ENCODE results near the gene ADGRL1. TPM values are rescaled to one million over a fixed set of nuclear protein-coding genes. Genes with fewer than 3 reads are reported as not detected.

ADGRL1 gene
- total and polyA plus RNA-seq, 2 donors, result 3.6 to 8.4 TPM

GRCh38 chr19:14116525-14116917 lies 89.4 kb downstream of the ADGRL1 start:
- Histone ChIP-seq H3K9me3 (ENCODE audit: control insufficient read depth in 2 of 2, insufficient read depth in 1 of 2, low read length in 1 of 2) (no peaks in the 10 kb centered on the region), H3K27ac (ENCODE audit: low read depth in 1 of 2, low read length in 1 of 2) (no peak overlapping the region), H3K4me1 (ENCODE audit: control insufficient read depth in 2 of 2, insufficient read depth in 2 of 2, low read length in 2 of 2) (peaks cover 11 to 62% of the 10 kb centered on the region in 2 donors), H3K27me3 (ENCODE audit: control insufficient read depth in 2 of 2, insufficient read depth in 1 of 2, low read length in 1 of 2) (no peaks in the 10 kb centered on the region), H3K4me3 (ENCODE audit: low read length in 2 of 2) (peak overlapping the region; percentile 77 to 85), H3K36me3 (ENCODE audit: control insufficient read depth in 2 of 2, insufficient read depth in 2 of 2, low read length in 1 of 2) (peaks cover 3 to 6% of the 10 kb centered on the region in 2 donors)
- WGBS, result 47% methylated on average over 6 of the region's 6 CpGs
- DNase-seq (ENCODE audit: low read depth in 6 of 9, low spot score in 9 of 9), result no peak

- Histone ChIP-seq H3K27ac (ENCODE audit: low read depth in 1 of 2, low read length in 1 of 2) (no peak overlapping the region), H3K27me3 (ENCODE audit: control insufficient read depth in 2 of 2, insufficient read depth in 1 of 2, low read length in 1 of 2) (no peaks in the 10 kb centered on the region), H3K36me3 (ENCODE audit: control insufficient read depth in 2 of 2, insufficient read depth in 2 of 2, low read length in 1 of 2) (peaks cover 0 to 3% of the 10 kb centered on the region in 2 donors), H3K4me3 (ENCODE audit: low read length in 2 of 2) (no peak overlapping the region), H3K4me1 (ENCODE audit: control insufficient read depth in 2 of 2, insufficient read depth in 2 of 2, low read length in 2 of 2) (peaks cover 11 to 63% of the 10 kb centered on the region in 2 donors), H3K9me3 (ENCODE audit: control insufficient read depth in 2 of 2, insufficient read depth in 1 of 2, low read length in 1 of 2) (no peaks in the 10 kb centered on the region)
- DNase-seq (ENCODE audit: low read depth in 6 of 9, low spot score in 9 of 9), result no peak
- 96% methylated on average over 5 of the region's 5 CpGs for whole genome bisulfite sequencing
These were observed 90.2 kb downstream of the ADGRL1 start for GRCh38 chr19:14115756-14116155.

GRCh38 chr19:14114854-14115253 lies 91.1 kb downstream of the ADGRL1 start:
- Histone ChIP-seq H3K4me1 (ENCODE audit: control insufficient read depth in 2 of 2, insufficient read depth in 2 of 2, low read length in 2 of 2) (peaks cover 11 to 63% of the 10 kb centered on the region in 2 donors), H3K9me3 (ENCODE audit: control insufficient read depth in 2 of 2, insufficient read depth in 1 of 2, low read length in 1 of 2) (no peaks in the 10 kb centered on the region), H3K27ac (ENCODE audit: low read depth in 1 of 2, low read length in 1 of 2) (peak overlapping the region in 1 of 2 donors; percentile 9), H3K36me3 (ENCODE audit: control insufficient read depth in 2 of 2, insufficient read depth in 2 of 2, low read length in 1 of 2) (peaks cover 0 to 3% of the 10 kb centered on the region in 2 donors), H3K27me3 (ENCODE audit: control insufficient read depth in 2 of 2, insufficient read depth in 1 of 2, low read length in 1 of 2) (no peaks in the 10 kb centered on the region), H3K4me3 (ENCODE audit: low read length in 2 of 2) (no peak overlapping the region)
- 30% methylated on average over 9 of the region's 9 CpGs for WGBS
- no peak for DNase-seq (ENCODE audit: low read depth in 6 of 9, low spot score in 9 of 9)

- Histone ChIP-seq H3K4me3 (ENCODE audit: low read length in 2 of 2) (no peak overlapping the region), H3K27me3 (ENCODE audit: control insufficient read depth in 2 of 2, insufficient read depth in 1 of 2, low read length in 1 of 2) (no peaks in the 10 kb centered on the region), H3K9me3 (ENCODE audit: control insufficient read depth in 2 of 2, insufficient read depth in 1 of 2, low read length in 1 of 2) (no peaks in the 10 kb centered on the region), H3K27ac (ENCODE audit: low read depth in 1 of 2, low read length in 1 of 2) (peak overlapping the region in 1 of 2 donors; percentile 9), H3K4me1 (ENCODE audit: control insufficient read depth in 2 of 2, insufficient read depth in 2 of 2, low read length in 2 of 2) (peaks cover 11 to 63% of the 10 kb centered on the region in 2 donors), H3K36me3 (ENCODE audit: control insufficient read depth in 2 of 2, insufficient read depth in 2 of 2, low read length in 1 of 2) (peaks cover 0 to 3% of the 10 kb centered on the region in 2 donors)
- DNase-seq (ENCODE audit: low read depth in 6 of 9, low spot score in 9 of 9), result no peak
- WGBS, result 96% methylated on average over 7 of the region's 7 CpGs
These were observed 91.5 kb downstream of the ADGRL1 start for GRCh38 chr19:14114439-14114838.

- Histone ChIP-seq H3K36me3 (ENCODE audit: control insufficient read depth in 2 of 2, insufficient read depth in 2 of 2, low read length in 1 of 2) (peaks cover 0 to 3% of the 10 kb centered on the region in 2 donors), H3K27ac (ENCODE audit: low read depth in 1 of 2, low read length in 1 of 2) (no peak overlapping the region), H3K4me3 (ENCODE audit: low read length in 2 of 2) (no peak overlapping the region), H3K9me3 (ENCODE audit: control insufficient read depth in 2 of 2, insufficient read depth in 1 of 2, low read length in 1 of 2) (no peaks in the 10 kb centered on the region), H3K27me3 (ENCODE audit: control insufficient read depth in 2 of 2, insufficient read depth in 1 of 2, low read length in 1 of 2) (no peaks in the 10 kb centered on the region), H3K4me1 (ENCODE audit: control insufficient read depth in 2 of 2, insufficient read depth in 2 of 2, low read length in 2 of 2) (peaks cover 11 to 62% of the 10 kb centered on the region in 2 donors)
- DNase-seq (ENCODE audit: low read depth in 6 of 9, low spot score in 9 of 9), result no peak
- 97% methylated on average over 18 of the region's 18 CpGs for WGBS
These were observed 92.1 kb downstream of the ADGRL1 start for GRCh38 chr19:14113762-14114414.

- H3K36me3 ChIP-seq (ENCODE audit: control insufficient read depth in 2 of 2, insufficient read depth in 2 of 2, low read length in 1 of 2), result peaks cover 0 to 3% of the 10 kb centered on the region in 2 donors
- H3K4me1 ChIP-seq (ENCODE audit: control insufficient read depth in 2 of 2, insufficient read depth in 2 of 2, low read length in 2 of 2), result peaks cover 11 to 54% of the 10 kb centered on the region in 2 donors
- H3K9me3 ChIP-seq (ENCODE audit: control insufficient read depth in 2 of 2, insufficient read depth in 1 of 2, low read length in 1 of 2), result no peaks in the 10 kb centered on the region
- H3K27ac ChIP-seq (ENCODE audit: low read depth in 1 of 2, low read length in 1 of 2), result peak overlapping the region in 1 of 2 donors; percentile 66
- no peak overlapping the region for H3K4me3 ChIP-seq (ENCODE audit: low read length in 2 of 2)
- DNase-seq (ENCODE audit: low read depth in 6 of 9, low spot score in 9 of 9), result no peak
- no peaks in the 10 kb centered on the region for H3K27me3 ChIP-seq (ENCODE audit: control insufficient read depth in 2 of 2, insufficient read depth in 1 of 2, low read length in 1 of 2)
- WGBS, result 88% methylated on average over 12 of the region's 12 CpGs
These were observed 93.1 kb downstream of the ADGRL1 start for GRCh38 chr19:14112809-14113385.

- no peak for DNase-seq (ENCODE audit: low read depth in 6 of 9, low spot score in 9 of 9)
- Histone ChIP-seq H3K4me1 (ENCODE audit: control insufficient read depth in 2 of 2, insufficient read depth in 2 of 2, low read length in 2 of 2) (peaks cover 11 to 59% of the 10 kb centered on the region in 2 donors), H3K9me3 (ENCODE audit: control insufficient read depth in 2 of 2, insufficient read depth in 1 of 2, low read length in 1 of 2) (no peaks in the 10 kb centered on the region), H3K36me3 (ENCODE audit: control insufficient read depth in 2 of 2, insufficient read depth in 2 of 2, low read length in 1 of 2) (peaks cover 0 to 3% of the 10 kb centered on the region in 2 donors), H3K27me3 (ENCODE audit: control insufficient read depth in 2 of 2, insufficient read depth in 1 of 2, low read length in 1 of 2) (no peaks in the 10 kb centered on the region), H3K4me3 (ENCODE audit: low read length in 2 of 2) (no peak overlapping the region), H3K27ac (ENCODE audit: low read depth in 1 of 2, low read length in 1 of 2) (no peak overlapping the region)
- 84% methylated on average over 12 of the region's 12 CpGs for WGBS
These were observed 93.7 kb downstream of the ADGRL1 start for GRCh38 chr19:14112051-14112808.

- H3K4me1 ChIP-seq (ENCODE audit: control insufficient read depth in 2 of 2, insufficient read depth in 2 of 2, low read length in 2 of 2), result peaks cover 5 to 52% of the 10 kb centered on the region in 2 donors
- H3K36me3 ChIP-seq (ENCODE audit: control insufficient read depth in 2 of 2, insufficient read depth in 2 of 2, low read length in 1 of 2), result peaks cover 4 to 5% of the 10 kb centered on the region in 2 donors
- no peaks in the 10 kb centered on the region for H3K27me3 ChIP-seq (ENCODE audit: control insufficient read depth in 2 of 2, insufficient read depth in 1 of 2, low read length in 1 of 2)
- H3K9me3 ChIP-seq (ENCODE audit: control insufficient read depth in 2 of 2, insufficient read depth in 1 of 2, low read length in 1 of 2), result no peaks in the 10 kb centered on the region
- H3K4me3 ChIP-seq (ENCODE audit: low read length in 2 of 2), result no peak overlapping the region
- DNase-seq (ENCODE audit: low read depth in 6 of 9, low spot score in 9 of 9), result no peak
- 98% methylated on average over 1 of the region's 1 CpG for WGBS
- no peak overlapping the region for H3K27ac ChIP-seq (ENCODE audit: low read depth in 1 of 2, low read length in 1 of 2)
These were observed 94.5 kb downstream of the ADGRL1 start for GRCh38 chr19:14111486-14111885.

- peaks cover 7 to 13% of the 10 kb centered on the region in 2 donors for H3K36me3 ChIP-seq (ENCODE audit: control insufficient read depth in 2 of 2, insufficient read depth in 2 of 2, low read length in 1 of 2)
- WGBS, result 98% methylated on average over 2 of the region's 2 CpGs
- H3K27me3 ChIP-seq (ENCODE audit: control insufficient read depth in 2 of 2, insufficient read depth in 1 of 2, low read length in 1 of 2), result no peaks in the 10 kb centered on the region
- H3K4me3 ChIP-seq (ENCODE audit: low read length in 2 of 2), result no peak overlapping the region
- DNase-seq (ENCODE audit: low read depth in 6 of 9, low spot score in 9 of 9), result no peak
- H3K9me3 ChIP-seq (ENCODE audit: control insufficient read depth in 2 of 2, insufficient read depth in 1 of 2, low read length in 1 of 2), result no peaks in the 10 kb centered on the region
- H3K4me1 ChIP-seq (ENCODE audit: control insufficient read depth in 2 of 2, insufficient read depth in 2 of 2, low read length in 2 of 2), result peaks cover 0 to 44% of the 10 kb centered on the region in 2 donors
- H3K27ac ChIP-seq (ENCODE audit: low read depth in 1 of 2, low read length in 1 of 2), result no peak overlapping the region
These were observed 95.3 kb downstream of the ADGRL1 start for GRCh38 chr19:14110650-14111049.

Data from thymus (tissue), 11 donors.